HG02840 (cell line): ENCODE measurements around the gene RIPOR1.
A peak's percentile ranks its signal among the peaks of the same experiment; 100 is the strongest.
"Not testable (repeated sequence)": the region's sequence is repeated elsewhere in the genome, so short reads cannot be mapped to it uniquely, and the experiment has no call there.

Experiments
- ATAC-seq: cut with Tn5 transposase; IDR thresholded peaks from one replicate; pipeline ENCODE4 v1.9.1; 2021; ENCODE audit warnings: mild to moderate bottlenecking, moderate library complexity, moderate number of reproducible peaks; ENCODE audit not compliant: unreplicated experiment, low FRiP score

The RIPOR1 gene

GRCh38 chr16:67528222-67528869 is at the start of gene RIPOR1:
Gene RIPOR1, plus strand, starts transcription at chr16:67528829. Its CDS starts 9,618 bp downstream, at chr16:67538447.
- ATAC-seq = no peak

- peak; percentile 97 for ATAC-seq
These were observed 47.6 kb upstream of the RIPOR1 start, which contains the start of gene ATP6V0D1 for GRCh38 chr16:67480833-67481560. Gene ATP6V0D1, minus strand, starts transcription at chr16:67481157. Its CDS starts 71 bp downstream, at chr16:67481086.

- no peak for ATAC-seq
These were observed 46.9 kb upstream of the RIPOR1 start for GRCh38 chr16:67481561-67482232.

GRCh38 chr16:67482233-67482924 is 46.2 kb upstream of the RIPOR1 start:
- no peak for ATAC-seq

GRCh38 chr16:67483150-67483549 is 45.5 kb upstream of the RIPOR1 start, which contains the start of gene AGRP:
Gene AGRP, minus strand, starts transcription at chr16:67483547. Its CDS starts 149 bp downstream, at chr16:67483398.
- no peak for ATAC-seq

- ATAC-seq = no peak
These were observed 44.7 kb upstream of the RIPOR1 start for GRCh38 chr16:67483731-67484525.

GRCh38 chr16:67486805-67487204 is 41.8 kb upstream of the RIPOR1 start:
- ATAC-seq = no peak

GRCh38 chr16:67487561-67487960 is 41.1 kb upstream of the RIPOR1 start:
- not testable (repeated sequence) for ATAC-seq

GRCh38 chr16:67489401-67490083 is 39.1 kb upstream of the RIPOR1 start:
- no peak for ATAC-seq

- ATAC-seq = no peak
These were observed 38.1 kb upstream of the RIPOR1 start for GRCh38 chr16:67490335-67491096.

- ATAC-seq = no peak
These were observed 29.5 kb upstream of the RIPOR1 start for GRCh38 chr16:67499106-67499505.

GRCh38 chr16:67504031-67505021 is 24.3 kb upstream of the RIPOR1 start:
- ATAC-seq = no peak

GRCh38 chr16:67506468-67506867 is 22.2 kb upstream of the RIPOR1 start:
- no peak for ATAC-seq

- no peak for ATAC-seq
These were observed 19.6 kb upstream of the RIPOR1 start for GRCh38 chr16:67509016-67509415.

- ATAC-seq = not testable (repeated sequence)
These were observed 14.7 kb upstream of the RIPOR1 start for GRCh38 chr16:67513892-67514291.

GRCh38 chr16:67514382-67514828 is 14.2 kb upstream of the RIPOR1 start:
- no peak for ATAC-seq
